ENCODE data around the gene NHS.

GRCh38 chrX:17537723-17538243 lies 162.8 kb downstream of the NHS start:
- TF ChIP-seq CTCF (IDR thresholded peaks at IDR 0.05; ENCODE audit: borderline replicate concordance, extremely low read depth, low read length, poor library complexity, severe bottlenecking), result no peak
- no peak for TF ChIP-seq EZH2 (IDR thresholded peaks at IDR 0.05; ENCODE audit: borderline replicate concordance, low read depth, low read length, severe bottlenecking)
